Measurements from ENCODE around the gene GPBP1L1.
A peak's percentile ranks its signal among the peaks of the same experiment; 100 is the strongest.

Gene GPBP1L1

GRCh38 chr1:45644661-45645060 is 41.7 kb downstream of the GPBP1L1 start:
- H3K4me3 ChIP-seq: no peak overlapping the region
- no peak overlapping the region for H3K27ac ChIP-seq

GRCh38 chr1:45643978-45644377 is 42.4 kb downstream of the GPBP1L1 start:
- Histone ChIP-seq H3K4me3 (no peak overlapping the region), H3K27ac (peak overlapping the region in 1 of 21 experiments; percentile 12)

GRCh38 chr1:45643321-45643720 is 43.0 kb downstream of the GPBP1L1 start:
- Histone ChIP-seq H3K4me3 (no peak overlapping the region), H3K27ac (peak overlapping the region in 1 of 21 experiments; percentile 12)

- Histone ChIP-seq H3K4me3 (no peak overlapping the region), H3K27ac (no peak overlapping the region)
Measured at GRCh38 chr1:45640293-45640692, 46.0 kb downstream of the GPBP1L1 start.

- H3K27ac ChIP-seq: peak overlapping the region in 2 of 21 experiments; percentile 18 to 35
Measured at GRCh38 chr1:45635211-45635610, 51.1 kb downstream of the GPBP1L1 start.

DNA sequence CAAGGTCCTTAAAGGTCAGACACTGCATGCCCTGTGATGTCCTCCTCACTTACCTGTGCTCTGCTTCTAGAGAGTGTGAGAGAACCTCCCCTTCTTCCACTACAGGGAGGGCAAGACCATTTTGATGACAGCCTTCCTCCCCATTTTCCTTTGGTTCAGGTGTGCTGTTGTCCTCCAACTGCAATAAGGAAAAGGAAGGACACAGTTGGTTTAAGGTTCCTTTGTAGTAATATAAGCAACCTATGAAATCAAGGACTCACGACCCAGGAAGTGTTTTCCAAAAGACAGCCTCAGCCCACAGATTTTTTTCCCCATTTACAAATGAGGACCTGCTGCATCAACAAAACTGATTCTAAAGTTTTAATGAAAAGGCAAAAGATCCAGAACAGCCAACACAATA is 55.9 kb downstream of the GPBP1L1 start:
- H3K27ac ChIP-seq: no peak overlapping the region
- H3K4me3 ChIP-seq: no peak overlapping the region

More at GRCh38 chr1:45635211-45635610, 51.1 kb downstream of the GPBP1L1 start:
- no peak overlapping the region for H3K4me3 ChIP-seq

GRCh38 chr1:45629035-45629434 is 57.3 kb downstream of the GPBP1L1 start:
- Histone ChIP-seq H3K27ac (no peak overlapping the region), H3K4me3 (no peak overlapping the region)

DNA sequence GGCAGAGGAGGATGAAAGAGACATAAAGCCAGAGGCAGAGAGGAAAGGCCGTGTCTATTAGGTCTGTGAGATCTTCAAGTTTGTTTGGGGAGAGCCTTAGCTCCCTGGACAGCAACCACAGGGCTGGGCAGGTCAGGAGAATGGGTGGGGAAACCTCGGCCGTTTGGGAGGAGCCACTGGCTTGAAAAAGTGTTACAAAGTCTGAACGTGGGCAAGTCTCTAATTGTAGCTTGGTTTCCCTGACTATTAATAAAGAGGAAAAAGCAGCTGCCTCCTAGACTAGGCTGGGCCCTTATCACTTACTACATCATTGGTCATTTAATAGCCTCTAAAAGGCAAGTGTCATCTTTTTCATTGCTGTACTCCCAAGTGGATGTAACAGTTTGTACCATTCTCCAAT is 62.4 kb downstream of the GPBP1L1 start, which contains the start of gene CCDC17:
Gene CCDC17 (minus strand): TSS at position 83 of the 400 bp plus-strand sequence. CDS start 145 bp downstream, outside the sequence.
- Histone ChIP-seq H3K4me3 (peak within 1 kb of the TSS in 4 of 7 experiments; percentile 4 to 25 (median 8)), H3K27ac (peak within 1 kb of the TSS in 5 of 21 experiments; percentile 1 to 60 (median 18))

DNA sequence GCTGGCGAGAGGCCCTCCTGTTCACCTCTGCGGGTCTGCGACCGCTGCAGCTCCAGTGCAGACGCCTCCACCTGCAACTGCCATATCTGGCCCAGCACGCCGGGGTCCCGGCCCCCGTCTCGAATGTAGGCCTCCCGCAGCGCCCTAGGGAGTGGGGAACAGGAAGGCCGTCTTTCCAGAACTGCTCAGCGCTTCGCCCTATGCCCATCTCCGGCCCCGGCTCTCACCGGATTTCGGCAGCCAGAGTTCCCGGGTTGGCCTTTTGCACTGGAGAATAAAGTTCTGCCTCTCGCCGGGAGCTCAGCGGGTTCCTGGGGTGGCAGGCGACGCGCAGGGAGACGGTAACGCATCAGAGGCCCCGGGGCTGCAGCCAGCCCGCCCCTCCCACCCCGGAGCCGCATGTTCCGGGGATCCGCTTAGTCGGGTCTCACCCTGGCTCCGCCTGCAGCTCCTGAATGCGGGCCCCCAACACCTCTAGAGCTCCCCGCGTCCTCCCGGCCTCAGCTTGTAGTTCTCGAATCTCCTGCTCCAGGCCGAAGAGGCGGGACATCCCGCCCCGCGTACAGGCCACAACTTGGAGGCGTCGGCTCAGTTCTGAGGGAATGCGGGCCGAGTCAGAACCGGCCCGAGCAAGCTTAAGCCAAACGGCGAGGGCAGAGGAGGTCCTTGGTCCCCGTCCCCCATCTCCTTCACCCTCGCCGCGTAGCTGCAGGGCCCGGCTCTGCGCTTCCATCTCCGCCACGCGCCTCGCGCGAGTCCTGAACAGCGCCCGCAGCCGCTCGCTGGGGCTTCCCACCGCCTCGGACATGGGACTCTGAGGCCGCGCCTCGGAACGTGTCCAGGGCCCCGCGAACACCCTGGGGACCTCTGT is 63.6 kb downstream of the GPBP1L1 start:
- Histone ChIP-seq H3K4me3 (peak overlapping the region in 4 of 7 experiments; percentile 4 to 25 (median 8)), H3K27ac (peak overlapping the region in 6 of 21 experiments; percentile 13 to 60 (median 30))

DNA sequence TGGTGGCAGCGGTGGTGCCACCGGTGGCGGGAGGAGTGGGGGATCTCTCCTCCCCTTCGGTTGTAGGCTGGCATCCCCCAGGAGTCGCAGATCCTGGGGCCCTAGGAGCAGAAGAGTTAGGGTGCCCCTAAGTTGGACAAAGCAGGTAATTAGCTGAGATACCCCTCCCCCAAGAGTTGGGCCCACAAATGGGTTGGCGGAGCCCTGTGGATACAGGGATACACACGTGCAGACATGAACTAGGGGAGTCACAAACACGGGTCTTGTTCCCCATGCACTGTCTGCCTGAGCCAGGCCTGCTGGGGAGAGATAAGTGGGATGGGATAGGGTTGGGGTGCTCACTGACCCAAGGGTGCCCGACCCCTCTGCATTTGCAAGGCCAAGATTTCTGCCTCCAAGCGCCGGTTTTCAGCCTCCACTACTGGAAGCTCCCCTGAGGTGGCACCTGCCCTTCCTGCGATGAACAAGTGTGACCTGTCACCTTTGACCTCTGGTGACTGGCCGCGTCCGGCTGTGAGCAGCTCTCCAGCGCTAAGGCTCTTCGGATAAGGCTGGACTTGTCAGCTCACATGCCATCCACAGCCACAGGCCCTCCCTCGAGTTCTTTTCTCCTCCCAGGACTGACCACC is 64.3 kb downstream of the GPBP1L1 start:
- peak overlapping the region in 9 of 21 experiments; percentile 13 to 60 (median 38) for H3K27ac ChIP-seq

GRCh38 chr1:45621501-45621836 is 64.9 kb downstream of the GPBP1L1 start:
- Histone ChIP-seq H3K27ac (peak overlapping the region in 8 of 21 experiments; percentile 13 to 57 (median 34)), H3K4me3 (no peak overlapping the region)

More for the DNA sequence above, 64.3 kb downstream of the GPBP1L1 start:
- peak overlapping the region in 1 of 7 experiments; percentile 25 for H3K4me3 ChIP-seq

DNA sequence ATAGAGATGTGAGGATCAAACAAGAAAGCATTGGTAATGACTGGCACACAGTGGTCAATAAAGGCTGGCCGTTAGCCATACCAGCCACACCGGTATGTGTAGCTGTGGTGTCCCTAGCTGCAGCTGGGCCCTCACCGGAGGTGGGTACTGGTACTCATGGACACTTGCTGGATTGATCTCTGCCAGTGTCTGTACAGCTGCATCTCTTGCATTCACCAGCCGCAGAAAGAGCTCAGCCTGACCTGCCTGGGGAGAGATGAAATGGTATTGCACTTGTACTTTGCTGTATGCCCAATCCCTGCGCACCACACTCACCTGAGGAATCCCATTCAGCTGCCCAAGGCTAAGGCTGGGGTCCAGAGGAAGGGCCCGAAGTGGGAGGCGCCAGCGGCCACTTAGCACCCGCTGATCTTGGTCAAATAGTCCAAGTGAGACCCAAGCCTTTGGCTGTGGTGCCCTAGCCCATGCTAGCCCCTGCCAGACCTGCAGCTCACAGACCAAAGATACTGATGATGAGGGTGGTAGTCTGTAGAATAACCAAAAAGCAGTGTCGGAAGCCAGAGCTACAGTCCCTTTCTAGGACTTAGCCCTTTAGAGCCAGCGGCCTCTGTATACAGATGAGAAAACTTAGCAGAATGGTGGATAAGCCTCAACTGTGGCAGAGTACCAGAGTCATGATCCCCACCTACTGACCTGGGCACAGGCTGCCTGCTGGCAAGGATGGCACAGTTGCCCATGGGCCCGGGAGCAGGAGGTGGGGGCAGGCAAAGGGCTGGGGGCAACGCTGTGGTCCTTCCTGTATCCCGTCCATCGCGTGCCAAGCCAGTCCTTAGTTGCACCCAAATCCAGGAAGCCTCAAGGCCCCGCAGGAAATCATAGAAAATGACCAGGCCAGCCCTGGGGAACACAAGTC is 65.5 kb downstream of the GPBP1L1 start:
- Histone ChIP-seq H3K4me3 (no peak overlapping the region), H3K27ac (peak overlapping the region in 8 of 21 experiments; percentile 13 to 70 (median 34))

GRCh38 chr1:45619149-45619921 is 67.0 kb downstream of the GPBP1L1 start:
- peak overlapping the region in 4 of 21 experiments; percentile 0 to 70 (median 47) for H3K27ac ChIP-seq
- no peak overlapping the region for H3K4me3 ChIP-seq

GRCh38 chr1:45617618-45618017 is 68.7 kb downstream of the GPBP1L1 start:
- no peak overlapping the region for H3K4me3 ChIP-seq
- peak overlapping the region in 1 of 21 experiments; percentile 5 for H3K27ac ChIP-seq

GRCh38 chr1:45615885-45616284 is 70.4 kb downstream of the GPBP1L1 start:
- H3K4me3 ChIP-seq: no peak overlapping the region
- no peak overlapping the region for H3K27ac ChIP-seq

- Histone ChIP-seq H3K27ac (peak overlapping the region in 1 of 21 experiments; percentile 9), H3K4me3 (no peak overlapping the region)
Measured at GRCh38 chr1:45612941-45613579, 73.3 kb downstream of the GPBP1L1 start.

DNA sequence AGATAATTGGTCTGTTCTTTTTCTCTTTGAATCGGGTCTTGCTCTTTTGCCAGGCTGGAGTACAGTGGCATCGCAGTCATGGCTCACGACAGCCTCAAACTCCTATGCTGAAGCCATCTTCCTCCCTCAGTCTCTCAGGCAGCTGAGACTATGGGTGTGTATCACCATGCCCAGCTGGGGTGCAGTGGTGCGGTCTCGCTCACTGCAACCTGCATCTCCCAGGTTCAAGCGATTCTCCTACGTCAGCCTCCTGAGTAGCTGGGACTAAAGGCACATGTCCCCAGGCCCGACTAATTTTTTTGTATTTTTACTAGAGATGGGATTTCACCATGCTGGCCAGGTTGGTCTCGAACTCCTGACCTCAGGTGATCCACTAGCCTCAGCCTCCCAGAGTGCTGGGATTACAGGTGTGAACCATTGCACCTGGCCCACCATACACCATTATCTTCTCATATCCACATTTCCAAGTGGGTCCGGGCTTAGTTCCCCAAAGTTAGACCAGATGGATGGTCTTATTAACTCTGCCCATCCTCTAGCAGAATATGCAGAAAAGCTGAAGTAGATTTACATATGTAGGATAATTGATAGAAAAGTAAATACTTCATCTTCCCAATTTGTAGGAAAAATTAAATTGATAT is 75.6 kb downstream of the GPBP1L1 start:
- H3K27ac ChIP-seq: no peak overlapping the region
- H3K4me3 ChIP-seq: no peak overlapping the region

Data from skin epidermis (tissue), 12 donors.